Measurements from ENCODE around the gene COL13A1. TPM values are rescaled to one million over a fixed set of nuclear protein-coding genes. Genes with fewer than 3 reads are reported as not detected.

Gene COL13A1
- total and polyA plus RNA-seq, 2 donors from 2014 or later: 4.0 to 5.2 TPM

- Histone ChIP-seq H3K9ac (ENCODE audit: low read length in 3 of 3) (no peak overlapping the region), H3K4me1 (ENCODE audit: control insufficient read depth in 2 of 3, insufficient read depth in 2 of 3, low read depth in 1 of 3, low read length in 3 of 3) (peaks cover 0 to 6% (median 0%) of the 10 kb centered on the region in 3 donors), H3K36me3 (ENCODE audit: control insufficient read depth in 2 of 3, insufficient read depth in 3 of 3, low read length in 3 of 3) (no peaks in the 10 kb centered on the region), H3K27me3 (ENCODE audit: control insufficient read depth, insufficient read depth, low read length) (no peaks in the 10 kb centered on the region), H3K27ac (ENCODE audit: low read depth in 2 of 2, low read length in 2 of 2) (no peak overlapping the region), H3K9me3 (ENCODE audit: control insufficient read depth in 2 of 3, insufficient read depth in 1 of 3, low read length in 3 of 3) (no peaks in the 10 kb centered on the region), H3K4me3 (ENCODE audit: low read length in 3 of 3) (no peak overlapping the region)
- intact Hi-C loops (cut with DNase I): no loop called here
- FAIRE-seq (no peak), DNase-seq (no peak)
- no peak for TF ChIP-seq CTCF (IDR thresholded peaks at IDR 0.05; ENCODE audit: borderline replicate concordance, extremely low read depth, insufficient read depth)
Observed at GRCh38 chr10:69757206-69757552, 44.5 kb upstream of the COL13A1 start.

- FAIRE-seq (no peak), DNase-seq (peak; percentile 74 to 88 (median 82))
- intact Hi-C loops (cut with DNase I): no loop called here
- no peaks in the 10 kb centered on the region for H3K27me3 ChIP-seq (ENCODE audit: control insufficient read depth, insufficient read depth, low read length)
- no peak for TF ChIP-seq CTCF (IDR thresholded peaks at IDR 0.05; ENCODE audit: borderline replicate concordance, extremely low read depth, insufficient read depth)
- H3K4me3 ChIP-seq (ENCODE audit: low read length in 3 of 3): no peak overlapping the region
- H3K27ac ChIP-seq (ENCODE audit: low read depth in 2 of 2, low read length in 2 of 2): no peak overlapping the region
- no peaks in the 10 kb centered on the region for H3K9me3 ChIP-seq (ENCODE audit: control insufficient read depth in 2 of 3, insufficient read depth in 1 of 3, low read length in 3 of 3)
- no peaks in the 10 kb centered on the region for H3K36me3 ChIP-seq (ENCODE audit: control insufficient read depth in 2 of 3, insufficient read depth in 3 of 3, low read length in 3 of 3)
- peaks cover 0 to 6% (median 0%) of the 10 kb centered on the region in 3 donors for H3K4me1 ChIP-seq (ENCODE audit: control insufficient read depth in 2 of 3, insufficient read depth in 2 of 3, low read depth in 1 of 3, low read length in 3 of 3)
- H3K9ac ChIP-seq (ENCODE audit: low read length in 3 of 3): no peak overlapping the region
Observed at GRCh38 chr10:69757553-69758309, 44.0 kb upstream of the COL13A1 start.

- no peaks in the 10 kb centered on the region for H3K27me3 ChIP-seq (ENCODE audit: control insufficient read depth, insufficient read depth, low read length)
- no peak overlapping the region for H3K27ac ChIP-seq (ENCODE audit: low read depth in 2 of 2, low read length in 2 of 2)
- H3K9me3 ChIP-seq (ENCODE audit: control insufficient read depth in 2 of 3, insufficient read depth in 1 of 3, low read length in 3 of 3): no peaks in the 10 kb centered on the region
- FAIRE-seq (no peak), DNase-seq (no peak)
- no peak for TF ChIP-seq CTCF (IDR thresholded peaks at IDR 0.05; ENCODE audit: borderline replicate concordance, extremely low read depth, insufficient read depth)
- intact Hi-C loops (cut with DNase I): no loop called here
- no peak overlapping the region for H3K9ac ChIP-seq (ENCODE audit: low read length in 3 of 3)
- H3K4me3 ChIP-seq (ENCODE audit: low read length in 3 of 3): no peak overlapping the region
- H3K4me1 ChIP-seq (ENCODE audit: control insufficient read depth in 2 of 3, insufficient read depth in 2 of 3, low read depth in 1 of 3, low read length in 3 of 3): peaks cover 0 to 6% (median 0%) of the 10 kb centered on the region in 3 donors
- no peaks in the 10 kb centered on the region for H3K36me3 ChIP-seq (ENCODE audit: control insufficient read depth in 2 of 3, insufficient read depth in 3 of 3, low read length in 3 of 3)
Observed at GRCh38 chr10:69758310-69758728, 43.4 kb upstream of the COL13A1 start.

Data from kidney (tissue), 14 donors.